ENCODE results near the gene SVOPL. TPM values are rescaled to one million over a fixed set of nuclear protein-coding genes. Genes with fewer than 3 reads are reported as not detected.

The SVOPL gene
- total and polyA plus RNA-seq, 10 of the 15 experiments (the other 5 are each of a cell fraction or from before 2014, with no cell fraction given), result 0.15 TPM; not detected in 9

DNA sequence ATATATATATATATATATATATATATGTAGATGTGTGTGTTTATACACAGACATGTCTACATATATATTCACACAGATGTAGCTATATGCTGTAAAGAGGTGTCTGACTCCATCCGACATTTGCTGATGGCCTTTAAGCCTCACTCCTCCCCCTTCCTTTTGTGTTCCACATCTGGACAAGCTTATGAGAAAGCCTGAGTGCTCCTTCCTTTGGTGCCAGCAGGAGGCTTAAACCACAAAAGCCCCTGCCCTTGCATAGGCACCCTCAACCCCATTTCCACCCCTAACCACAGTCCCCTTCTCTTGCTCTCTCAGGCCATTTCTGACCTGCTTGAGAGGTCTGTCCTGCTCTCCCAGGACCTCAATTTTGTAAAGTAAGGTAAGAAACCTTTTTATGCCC is 98.7 kb downstream of the SVOPL start:
- Histone ChIP-seq H3K9ac (ENCODE audit: control insufficient read depth, insufficient read depth, low read length) (no peak overlapping the region), H3K27ac (ENCODE audit: control insufficient read depth, insufficient read depth) (no peak overlapping the region), H3K4me2 (ENCODE audit: control insufficient read depth, insufficient read depth) (no peak overlapping the region), H3K27me3 (replicated peaks in 1 of 2; ENCODE audit: control insufficient read depth in 2 of 2, insufficient read depth in 2 of 2, low read length in 1 of 2) (no peaks in the 10 kb centered on the region), H3K4me3 (no peak overlapping the region), H3K79me2 (ENCODE audit: control insufficient read depth, insufficient read depth, low read length) (no peaks in the 10 kb centered on the region), H2AFZ (ENCODE audit: control insufficient read depth, low read depth, low read length) (no peak overlapping the region), H3K9me3 (replicated peaks; ENCODE audit: control insufficient read depth, insufficient read depth, low read length) (no peaks in the 10 kb centered on the region), H3K36me3 (ENCODE audit: control insufficient read depth in 2 of 2, insufficient read depth in 2 of 2, low read length in 1 of 2) (no peaks in the 10 kb centered on the region), H4K20me1 (ENCODE audit: control insufficient read depth, insufficient read depth) (no peaks in the 10 kb centered on the region), H3K4me1 (ENCODE audit: control insufficient read depth, insufficient read depth, low read length) (no peaks in the 10 kb centered on the region)
- ChIA-PET CTCF (no interaction called here), SMC1A (ENCODE audit: uncharacterized antibody, unreplicated experiment) (no interaction called here), POLR2A (no interaction called here), RAD21 (ENCODE audit: unreplicated experiment) (interaction anchor here (0.5 kb wide), 1 partner anchor 218 kb away, joined by 3 read pairs; no protein-coding TSS in a partner anchor)
- TF ChIP-seq GABPA (IDR thresholded peaks at IDR 0.05; ENCODE audit: low read depth) (no peak), EZH2 (IDR thresholded peaks at IDR 0.05; ENCODE audit: borderline replicate concordance, control insufficient read depth, low read depth, low read length) (no peak), MTA3 (IDR thresholded peaks at IDR 0.05; ENCODE audit: borderline replicate concordance, low read length) (no peak), SMAD1 (IDR thresholded peaks at IDR 0.05; ENCODE audit: low read depth, partially characterized antibody) (no peak), TARDBP (IDR thresholded peaks at IDR 0.05; ENCODE audit: borderline replicate concordance) (no peak), USF1 (IDR thresholded peaks at IDR 0.05; ENCODE audit: borderline replicate concordance, extremely low read length, insufficient read depth, low read depth, low read length) (no peak), ZNF384 (IDR thresholded peaks at IDR 0.05; ENCODE audit: borderline replicate concordance, low read depth, low read length) (no peak), ZBED1 (IDR thresholded peaks at IDR 0.05; ENCODE audit: borderline replicate concordance) (no peak), NFIC (IDR thresholded peaks at IDR 0.05; ENCODE audit: low read depth, low read length) (no peak)
- TF ChIP-seq, protein P1, sequence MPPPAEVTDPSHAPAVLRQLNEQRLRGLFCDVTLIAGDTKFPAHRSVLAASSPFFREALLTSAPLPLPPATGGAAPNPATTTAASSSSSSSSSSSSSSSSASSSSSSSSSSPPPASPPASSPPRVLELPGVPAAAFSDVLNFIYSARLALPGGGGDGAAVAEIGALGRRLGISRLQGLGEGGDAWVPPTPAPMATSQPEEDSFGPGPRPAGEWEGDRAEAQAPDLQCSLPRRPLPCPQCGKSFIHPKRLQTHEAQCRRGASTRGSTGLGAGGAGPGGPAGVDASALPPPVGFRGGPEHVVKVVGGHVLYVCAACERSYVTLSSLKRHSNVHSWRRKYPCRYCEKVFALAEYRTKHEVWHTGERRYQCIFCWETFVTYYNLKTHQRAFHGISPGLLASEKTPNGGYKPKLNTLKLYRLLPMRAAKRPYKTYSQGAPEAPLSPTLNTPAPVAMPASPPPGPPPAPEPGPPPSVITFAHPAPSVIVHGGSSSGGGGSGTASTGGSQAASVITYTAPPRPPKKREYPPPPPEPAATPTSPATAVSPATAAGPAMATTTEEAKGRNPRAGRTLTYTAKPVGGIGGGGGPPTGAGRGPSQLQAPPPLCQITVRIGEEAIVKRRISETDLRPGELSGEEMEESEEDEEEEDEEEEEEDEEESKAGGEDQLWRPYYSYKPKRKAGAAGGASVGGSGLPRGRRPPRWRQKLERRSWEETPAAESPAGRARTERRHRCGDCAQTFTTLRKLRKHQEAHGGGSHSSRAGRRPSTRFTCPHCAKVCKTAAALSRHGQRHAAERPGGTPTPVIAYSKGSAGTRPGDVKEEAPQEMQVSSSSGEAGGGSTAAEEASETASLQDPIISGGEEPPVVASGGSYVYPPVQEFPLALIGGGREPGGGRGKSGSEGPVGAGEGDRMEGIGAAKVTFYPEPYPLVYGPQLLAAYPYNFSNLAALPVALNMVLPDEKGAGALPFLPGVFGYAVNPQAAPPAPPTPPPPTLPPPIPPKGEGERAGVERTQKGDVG (CRISPR knock-in tag; IDR thresholded peaks at IDR 0.05), result no peak
- WGBS (ENCODE audit: insufficient coverage, insufficient replicate concordance, low lambda C conversion rate, missing lambda C conversion rate), result 100% methylated on average over 1 of the region's 1 CpG
- intact Hi-C loops (cut with micrococcal nuclease; ENCODE audit: unreplicated experiment), result no loop called here
- in situ Hi-C loops (cut with MboI), result no loop called here
- DNase-seq (ENCODE audit: low read depth, low spot score), result no peak
- no TSS peak for BruUV-seq (replicated peaks)
- no peak for FAIRE-seq
- ATAC-seq, result no peak
